SU-DHL-6 (cell line): Measurements from ENCODE around the gene CLEC17A.
"Not testable (repeated sequence)": the region's sequence is repeated elsewhere in the genome, so short reads cannot be mapped to it uniquely, and the experiment has no call there.

Source experiments
- H2AFZ ChIP-seq: fragments of 200-600 bp; sonication (generic); 2 replicates; pipeline ENCODE4 v1.6.1; 2014; ENCODE audit warnings: low read depth, mild to moderate bottlenecking, moderate library complexity, mixed read lengths, antibody characterized with exemption, low read length; ENCODE audit not compliant: severe bottlenecking
- H3F3A ChIP-seq: fragments of 200-600 bp; shearing (Covaris generic); 2 replicates; pipeline ENCODE4 v1.6.0; 2016; ENCODE audit warnings: antibody characterized with exemption, mild to moderate bottlenecking; ENCODE audit not compliant: insufficient read depth
- H3K27ac ChIP-seq: fragments of 200-600 bp; sonication (generic); 2 replicates; pipeline ENCODE4 v1.5.1; 2016; ENCODE audit warnings: low read depth, mild to moderate bottlenecking, low read length, moderate library complexity, mixed read lengths
- H3K27me3 ChIP-seq: fragments of 200-600 bp; sonication (generic), shearing (Covaris generic); 2 replicates; pipeline ENCODE4 v1.6.0; 2014; ENCODE audit warnings: mild to moderate bottlenecking, low read length
- H3K36me3 ChIP-seq: fragments of 200-600 bp; sonication (generic); 2 replicates; pipeline ENCODE4 v1.6.1; 2014; ENCODE audit warnings: mild to moderate bottlenecking, low read length, mixed read lengths
- H3K4me2 ChIP-seq: fragments of 300-600, 200-600 bp; shearing (Covaris generic), sonication (generic); 2 replicates; pipeline ENCODE4 v1.6.0; 2014; ENCODE audit warnings: low read length, low read depth, mild to moderate bottlenecking; ENCODE audit not compliant: poor library complexity, severe bottlenecking
- H3K4me3 ChIP-seq: fragments of 200-600 bp; sonication (generic); 2 replicates; pipeline ENCODE4 v1.5.1; 2014; ENCODE audit warnings: antibody characterized with exemption, low read length, mild to moderate bottlenecking, mixed read lengths; ENCODE audit not compliant: insufficient read depth, poor library complexity, severe bottlenecking
- H3K79me2 ChIP-seq: fragments of 200-600 bp; sonication (generic); 2 replicates; pipeline ENCODE4 v1.6.1; 2014; ENCODE audit warnings: mild to moderate bottlenecking, low read length, moderate library complexity; ENCODE audit not compliant: insufficient read depth
- H3K9ac ChIP-seq: fragments of 200-600 bp; sonication (generic); 2 replicates; pipeline ENCODE4 v1.7.0; 2014; ENCODE audit warnings: mild to moderate bottlenecking, low read length
- H3K9me2 ChIP-seq: fragments of 200-600 bp; sonication (generic); replicated peaks from 2 replicates; pipeline ENCODE4 v1.6.1; 2014; ENCODE audit warnings: low read length; ENCODE audit not compliant: insufficient read depth
- H3K9me3 ChIP-seq: fragments of 200-600 bp; sonication (generic); 2 replicates; pipeline ENCODE4 v1.6.1; 2014; ENCODE audit warnings: low read length, mixed read lengths; ENCODE audit not compliant: insufficient read depth
- H4K20me1 ChIP-seq: fragments of 200-600 bp; sonication (generic); 2 replicates; pipeline ENCODE4 v1.6.1; 2014; ENCODE audit warnings: low read depth, mild to moderate bottlenecking, antibody characterized with exemption, low read length, moderate library complexity, mixed read lengths
- EZH2phosphoT487 ChIP-seq: fragments of 200-600 bp; sonication (generic), shearing (Covaris generic); conservative IDR thresholded peaks from 2 replicates; pipeline ENCODE4 v1.6.1; 2018; ENCODE audit warnings: mild to moderate bottlenecking, antibody characterized with exemption, low read length, moderate library complexity, mixed read lengths
- TF ChIP-seq, protein P1 (sequence below): fragments of 200-600 bp; sonication (generic); IDR thresholded peaks from one replicate; pipeline ENCODE4 v1.5.1; 2017; ENCODE audit warnings: antibody characterized with exemption, mild to moderate bottlenecking, low read length, moderate library complexity; ENCODE audit not compliant: insufficient read depth, poor library complexity, severe bottlenecking

CLEC17A gene

DNA sequence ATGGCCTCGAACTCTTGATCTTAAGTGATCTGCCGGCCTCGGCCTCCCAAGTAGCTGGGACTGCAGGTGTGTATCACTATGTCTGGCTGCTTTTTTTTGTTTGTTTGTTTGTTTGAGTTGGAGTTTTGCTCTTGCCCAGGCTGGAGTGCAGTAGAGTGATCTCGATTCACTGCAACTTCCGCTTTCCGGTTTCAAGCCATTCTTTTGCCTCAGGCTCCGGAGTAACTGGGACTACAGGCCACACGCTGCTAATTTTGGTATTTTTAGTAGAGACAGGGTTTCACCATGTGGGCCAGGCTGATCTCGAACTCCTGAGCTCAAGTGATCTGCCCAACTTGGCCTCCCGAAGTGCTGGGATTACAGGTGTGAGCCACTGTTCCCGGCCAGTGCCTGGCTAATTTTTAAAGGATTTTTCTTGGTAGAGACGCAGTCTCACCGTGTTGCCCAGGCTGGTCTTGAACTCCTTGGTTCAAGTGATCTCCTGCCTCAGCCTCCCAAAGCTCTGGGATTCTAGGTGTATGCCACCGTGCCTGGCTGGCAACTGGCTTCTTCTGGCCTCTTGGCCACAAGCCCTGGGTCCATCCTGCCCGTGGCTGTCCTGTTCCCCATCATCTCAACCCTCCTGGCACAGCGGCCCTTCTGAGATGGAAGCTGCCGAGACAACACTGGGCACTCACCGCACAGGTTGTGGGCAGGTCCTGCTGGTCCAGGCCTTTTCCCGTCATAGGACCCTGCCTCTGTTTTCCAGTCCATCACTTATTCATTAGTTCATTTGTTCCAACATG lies 42.0 kb upstream of the CLEC17A start:
- no peak overlapping the region for H3K9ac ChIP-seq
- H3K9me2 ChIP-seq = no peaks in the 10 kb centered on the region
- no peak overlapping the region for H3K4me3 ChIP-seq
- H3K79me2 ChIP-seq = peaks cover 72% of the 10 kb centered on the region
- H4K20me1 ChIP-seq = no peaks in the 10 kb centered on the region
- no peaks in the 10 kb centered on the region for H3K9me3 ChIP-seq
- no peak overlapping the region for H3K27ac ChIP-seq
- no peak overlapping the region for H2AFZ ChIP-seq
- no peaks in the 10 kb centered on the region for H3K36me3 ChIP-seq
- H3K4me2 ChIP-seq = no peak overlapping the region
- no peaks in the 10 kb centered on the region for H3K27me3 ChIP-seq
- TF ChIP-seq, protein P1, sequence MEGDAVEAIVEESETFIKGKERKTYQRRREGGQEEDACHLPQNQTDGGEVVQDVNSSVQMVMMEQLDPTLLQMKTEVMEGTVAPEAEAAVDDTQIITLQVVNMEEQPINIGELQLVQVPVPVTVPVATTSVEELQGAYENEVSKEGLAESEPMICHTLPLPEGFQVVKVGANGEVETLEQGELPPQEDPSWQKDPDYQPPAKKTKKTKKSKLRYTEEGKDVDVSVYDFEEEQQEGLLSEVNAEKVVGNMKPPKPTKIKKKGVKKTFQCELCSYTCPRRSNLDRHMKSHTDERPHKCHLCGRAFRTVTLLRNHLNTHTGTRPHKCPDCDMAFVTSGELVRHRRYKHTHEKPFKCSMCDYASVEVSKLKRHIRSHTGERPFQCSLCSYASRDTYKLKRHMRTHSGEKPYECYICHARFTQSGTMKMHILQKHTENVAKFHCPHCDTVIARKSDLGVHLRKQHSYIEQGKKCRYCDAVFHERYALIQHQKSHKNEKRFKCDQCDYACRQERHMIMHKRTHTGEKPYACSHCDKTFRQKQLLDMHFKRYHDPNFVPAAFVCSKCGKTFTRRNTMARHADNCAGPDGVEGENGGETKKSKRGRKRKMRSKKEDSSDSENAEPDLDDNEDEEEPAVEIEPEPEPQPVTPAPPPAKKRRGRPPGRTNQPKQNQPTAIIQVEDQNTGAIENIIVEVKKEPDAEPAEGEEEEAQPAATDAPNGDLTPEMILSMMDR = no peak
- 0 out of 2 replicates have a peak, but pooled peaks cover 1% of the 10 kb centered on the region for H3F3A ChIP-seq

DNA sequence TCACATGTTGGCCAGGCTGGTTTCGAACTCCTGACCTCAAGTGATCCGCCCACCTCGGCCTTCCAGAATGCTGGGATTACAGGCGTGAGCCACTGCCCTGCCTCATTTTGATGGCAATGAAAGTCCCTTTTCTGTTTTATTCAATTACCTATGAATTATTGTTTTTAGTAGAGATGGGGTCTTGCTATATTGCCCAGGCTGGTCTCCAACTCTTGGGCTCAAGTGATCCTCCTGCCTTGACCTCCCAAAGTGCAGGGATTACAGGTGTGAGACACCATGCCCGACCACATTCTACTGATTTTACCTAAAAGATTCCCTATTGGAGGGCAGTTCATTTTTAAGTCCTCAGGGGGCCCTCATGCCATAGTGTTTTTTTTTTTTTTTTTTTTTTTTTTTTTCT lies 40.9 kb upstream of the CLEC17A start:
- H3K4me3 ChIP-seq, H3K9me2 ChIP-seq, H3K4me2 ChIP-seq, H3K27me3 ChIP-seq, H3K9me3 ChIP-seq, H3K9ac ChIP-seq, H2AFZ ChIP-seq, H3K27ac ChIP-seq, H3K36me3 ChIP-seq, H3F3A ChIP-seq, H4K20me1 ChIP-seq: not testable (repeated sequence)
- H3K79me2 ChIP-seq = peaks cover 67% of the 10 kb centered on the region

DNA sequence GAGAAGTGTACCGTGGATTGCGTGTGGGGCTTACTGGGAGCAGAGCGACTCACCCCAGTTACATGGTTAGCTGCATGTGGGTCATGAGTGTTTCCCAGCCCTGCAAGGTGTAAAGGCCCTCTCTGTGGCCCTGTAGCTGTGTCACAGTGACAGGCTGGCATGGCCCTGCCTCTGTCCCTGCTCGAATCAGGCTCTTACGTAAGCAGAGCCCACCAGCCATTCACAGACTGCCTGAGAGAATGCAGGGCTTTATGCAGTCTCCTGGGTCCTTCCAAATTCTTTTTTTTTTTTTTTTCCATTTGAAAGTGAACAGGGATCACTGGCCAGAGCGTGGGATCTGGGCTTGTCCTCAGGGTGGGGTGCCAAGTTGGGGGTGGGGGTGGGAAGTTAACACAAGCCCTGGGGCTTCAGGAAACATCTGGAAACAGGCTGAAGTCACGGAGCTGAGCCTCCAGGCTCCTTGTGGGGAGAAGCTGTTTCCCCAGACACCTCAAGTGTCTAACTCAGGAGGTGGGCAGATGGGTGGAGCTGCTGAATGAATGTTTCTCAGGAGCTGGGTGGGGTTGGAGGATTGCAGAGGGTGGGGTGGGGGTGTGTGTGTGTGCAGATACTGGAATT lies 40.1 kb upstream of the CLEC17A start:
- no peaks in the 10 kb centered on the region for H3K36me3 ChIP-seq
- no peaks in the 10 kb centered on the region for H3K9me2 ChIP-seq
- peaks cover 66% of the 10 kb centered on the region for H3K79me2 ChIP-seq
- H3K27me3 ChIP-seq = no peaks in the 10 kb centered on the region
- no peaks in the 10 kb centered on the region for H3K9me3 ChIP-seq
- no peak overlapping the region for H3K27ac ChIP-seq
- no peaks in the 10 kb centered on the region; the same call in 1 of the 2 replicates for H3F3A ChIP-seq
- no peaks in the 10 kb centered on the region for H4K20me1 ChIP-seq
- H3K4me2 ChIP-seq = no peak overlapping the region
- no peak overlapping the region for H3K4me3 ChIP-seq
- TF ChIP-seq, protein P1 = no peak
- TF ChIP-seq EZH2phosphoT487 = no peak
- H2AFZ ChIP-seq = no peak overlapping the region
- H3K9ac ChIP-seq = no peak overlapping the region

DNA sequence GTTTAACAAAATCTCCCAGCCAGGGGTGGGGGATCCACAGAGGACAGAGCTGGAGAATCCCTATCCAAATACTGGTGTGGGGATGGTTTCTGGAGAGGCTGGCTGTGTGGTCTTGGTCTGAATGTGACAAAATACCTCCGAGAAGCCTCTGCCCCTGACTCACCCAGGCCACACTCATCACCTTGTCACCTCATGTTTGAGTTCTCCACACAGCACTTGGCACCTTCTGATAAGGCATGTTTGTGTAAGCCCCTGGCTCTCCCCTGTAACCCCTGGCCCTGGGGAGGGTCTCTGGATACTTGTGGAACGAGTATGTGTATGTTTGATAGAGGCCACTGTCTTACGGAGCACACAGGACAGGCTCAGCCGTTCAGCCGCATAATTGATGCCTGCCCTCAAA lies 38.8 kb upstream of the CLEC17A start:
- Histone ChIP-seq H2AFZ (no peak overlapping the region), H3K4me2 (no peak overlapping the region), H3K27me3 (no peaks in the 10 kb centered on the region), H3K36me3 (no peaks in the 10 kb centered on the region), H3K9me3 (no peaks in the 10 kb centered on the region), H3K79me2 (peaks cover 62% of the 10 kb centered on the region), H3K9me2 (no peaks in the 10 kb centered on the region), H4K20me1 (no peaks in the 10 kb centered on the region), H3K27ac (no peak overlapping the region), H3K9ac (no peak overlapping the region), H3K4me3 (no peak overlapping the region), H3F3A (no peaks in the 10 kb centered on the region; the same call in 1 of the 2 replicates)
- TF ChIP-seq EZH2phosphoT487 = no peak
- TF ChIP-seq, protein P1 = no peak
